Sigmoid colon (tissue), 7 donors: ENCODE measurements around the gene ZBTB45. TPM values are rescaled to one million over a fixed set of nuclear protein-coding genes. Genes with fewer than 3 reads are reported as not detected.

Source experiments
- DNase-seq: peaks from one replicate; pipeline ENCODE4 v3.0.0-alpha.2; 2019
- H3K27ac ChIP-seq, 4 donors: fragments of 200-600 bp; sonication (generic); one replicate each; pipeline ENCODE4 v1.5.1; 2016 to 2019; ENCODE audit warnings: mild to moderate bottlenecking in 1 of 4
- H3K27me3 ChIP-seq, 3 donors: fragments of 200-600 bp; sonication (generic); one replicate each; pipeline ENCODE4 v1.5.1; 2019; ENCODE audit warnings: mild to moderate bottlenecking in 1 of 3
- H3K36me3 ChIP-seq, 4 donors: fragments of 200-600 bp; sonication (generic); one replicate each; pipeline ENCODE4 v1.5.1; 2016 to 2019
- H3K4me1 ChIP-seq, 4 donors: fragments of 200-600 bp; sonication (generic); one replicate each; pipeline ENCODE4 v1.5.1; 2017 to 2019
- H3K4me3 ChIP-seq, 4 donors: fragments of 200-600 bp; sonication (generic); one replicate each; pipeline ENCODE4 v1.5.1; 2017 to 2019; ENCODE audit warnings: mild to moderate bottlenecking in 2 of 4, moderate library complexity in 1 of 4
- H3K9me3 ChIP-seq, 4 donors: fragments of 200-600 bp in 3 of 4; sonication (generic) in 3 of 4; one replicate each; pipeline versions ENCODE4 v1.5.1 to v1.6.1; 2013 to 2019
- CTCF ChIP-seq, 4 experiments: fragments of 450-650 bp in 3 of 4; fragments of 200-600 bp in 1 of 4; IDR thresholded peaks; one replicate each; pipeline ENCODE4 v1.5.1; 2016 to 2019; ENCODE audit warnings: antibody characterized with exemption in 4 of 4, mild to moderate bottlenecking in 3 of 4, moderate library complexity in 2 of 4
- EP300 ChIP-seq, 4 donors: sonication (generic); formaldehyde crosslinking; IDR thresholded peaks; one replicate each; pipeline ENCODE4 v1.6.1; 2017; ENCODE audit warnings: antibody characterized with exemption in 4 of 4
- POLR2A ChIP-seq, 2 donors: fragments of 450-650 bp; IDR thresholded peaks; one replicate each; pipeline ENCODE4 v1.6.1; 2016; ENCODE audit warnings: antibody characterized with exemption in 2 of 2, mild to moderate bottlenecking in 2 of 2, moderate library complexity in 2 of 2
- POLR2AphosphoS5 ChIP-seq, 4 donors: sonication (generic); formaldehyde crosslinking; IDR thresholded peaks; one replicate each; pipeline ENCODE4 v1.6.1; 2017; ENCODE audit warnings: antibody characterized with exemption in 4 of 4
- WGBS, 2 donors: extraction: QIAGEN DNeasy Blood & Tissue Kit; methylation state at CpG; one replicate each; pipeline ENCODE4 v1.1.7; 2013; 5-methylcytosine and 5-hydroxymethylcytosine counted together
- intact Hi-C: fragments of 100-400 bp; cut with DNase I; formaldehyde crosslinking; loops from one replicate; pipeline ENCODE4 v1.15.1; 2023
- polyA plus RNA-seq, 3 donors: library from polyadenylated mRNA; stranded (reverse); fragments of 200-250 nt; gene quantifications; one replicate each; pipeline ENCODE4 v1.2.3, GENCODE V29; 2013
- total RNA-seq, 4 donors: library from RNA; depleted of rRNA; stranded (reverse); fragments of >200 nt; gene quantifications; one replicate each; pipeline ENCODE4 v1.1.0, GENCODE V29; 2016
- donor health status: healthy with polysubstance abuse.
- donor health status: Bipolar disorder and iron deficiency.
- donor health status: healthy.

ZBTB45 gene
- total and polyA plus RNA-seq, 7 donors = 4.9 to 13.8 (median 8.2) TPM

GRCh38 chr19:58553799-58554493 is 34.3 kb upstream of the ZBTB45 start:
- TF ChIP-seq POLR2AphosphoS5 (IDR thresholded peaks at IDR 0.05) = no peak
- no peak for TF ChIP-seq EP300 (IDR thresholded peaks at IDR 0.05)
- no peak for TF ChIP-seq CTCF (IDR thresholded peaks at IDR 0.05)
- no peak for TF ChIP-seq POLR2A (IDR thresholded peaks at IDR 0.05)
- DNase-seq = peak; percentile 69
- intact Hi-C loops = loop anchor here (2.0 kb wide), 1 partner anchor 35 kb away; the partner anchor contains the start of gene ZBTB45
- H3K27me3 ChIP-seq = no peaks in the 10 kb centered on the region
- H3K4me3 ChIP-seq = peak overlapping the region; percentile 44 to 86 (median 77)
- 40 to 44% methylated on average over 18 of the region's 18 CpGs for WGBS, 2 donors
- H3K36me3 ChIP-seq = peaks cover 45 to 60% (median 49%) of the 10 kb centered on the region in 4 donors
- no peaks in the 10 kb centered on the region for H3K9me3 ChIP-seq
- peaks cover 0 to 48% (median 39%) of the 10 kb centered on the region in 4 donors for H3K4me1 ChIP-seq
- peak overlapping the region; percentile 99 to 100 (median 100) for H3K27ac ChIP-seq

- WGBS, 2 donors = 87 to 94% methylated on average over 2 of the region's 2 CpGs
- H3K4me3 ChIP-seq = no peak overlapping the region
- no peaks in the 10 kb centered on the region for H3K27me3 ChIP-seq
- H3K27ac ChIP-seq = peak overlapping the region in 1 of 4 donors; percentile 3
- H3K9me3 ChIP-seq = no peaks in the 10 kb centered on the region
- H3K36me3 ChIP-seq = peaks cover 55 to 73% (median 62%) of the 10 kb centered on the region in 4 donors
- DNase-seq = no peak
- intact Hi-C loops = no loop called here
- TF ChIP-seq POLR2AphosphoS5 (IDR thresholded peaks at IDR 0.05) (no peak), CTCF (IDR thresholded peaks at IDR 0.05) (no peak), POLR2A (IDR thresholded peaks at IDR 0.05) (no peak), EP300 (IDR thresholded peaks at IDR 0.05) (no peak)
- peaks cover 0 to 45% (median 39%) of the 10 kb centered on the region in 4 donors for H3K4me1 ChIP-seq
Measured at GRCh38 chr19:58552655-58553054, 33.0 kb upstream of the ZBTB45 start.

GRCh38 chr19:58551577-58552471 is 32.2 kb upstream of the ZBTB45 start:
- TF ChIP-seq CTCF (IDR thresholded peaks at IDR 0.05) = no peak
- no peak for TF ChIP-seq POLR2AphosphoS5 (IDR thresholded peaks at IDR 0.05)
- TF ChIP-seq POLR2A (IDR thresholded peaks at IDR 0.05) = no peak
- TF ChIP-seq EP300 (IDR thresholded peaks at IDR 0.05) = no peak

GRCh38 chr19:58551123-58551497 is 31.5 kb upstream of the ZBTB45 start:
- Histone ChIP-seq H3K27me3 (no peaks in the 10 kb centered on the region), H3K4me1 (peaks cover 0 to 43% (median 37%) of the 10 kb centered on the region in 4 donors), H3K4me3 (no peak overlapping the region), H3K36me3 (peaks cover 48 to 69% (median 58%) of the 10 kb centered on the region in 4 donors), H3K27ac (no peak overlapping the region), H3K9me3 (no peaks in the 10 kb centered on the region)
- WGBS, 2 donors = 40 to 51% methylated on average over 1 of the region's 1 CpG
- TF ChIP-seq EP300 (IDR thresholded peaks at IDR 0.05) (no peak), POLR2A (IDR thresholded peaks at IDR 0.05) (no peak), POLR2AphosphoS5 (IDR thresholded peaks at IDR 0.05) (no peak), CTCF (IDR thresholded peaks at IDR 0.05) (no peak)
- DNase-seq = no peak
- intact Hi-C loops = no loop called here

More at GRCh38 chr19:58551577-58552471, 32.2 kb upstream of the ZBTB45 start:
- 95 to 96% methylated on average over 18 of the region's 18 CpGs for WGBS, 2 donors
- Histone ChIP-seq H3K4me3 (no peak overlapping the region), H3K27ac (no peak overlapping the region), H3K27me3 (no peaks in the 10 kb centered on the region), H3K36me3 (peaks cover 55 to 76% (median 65%) of the 10 kb centered on the region in 4 donors), H3K4me1 (peaks cover 0 to 43% (median 37%) of the 10 kb centered on the region in 4 donors), H3K9me3 (no peaks in the 10 kb centered on the region)
- intact Hi-C loops = no loop called here
- DNase-seq = no peak
